IMR-90 (cell line): ENCODE results near the gene GLIS1. TPM values are rescaled to one million over a fixed set of nuclear protein-coding genes. Genes with fewer than 3 reads are reported as not detected.

Experiments used
- ATAC-seq: fragments of 200-7000 bp; cut with Tn5 transposase; 2 replicates; pipeline ENCODE4 v1.9.1; 2020; ENCODE audit warnings: low read depth, mild to moderate bottlenecking, moderate library complexity
- BruUV-seq: library from RNA; stranded (reverse); fragments of 400-500 nt; replicated peaks from 2 replicates; lab custom pipeline; 2021; lab: Mats Ljungman, UMichigan
- CTCF ChIA-PET: fragments of 300-600 bp; formaldehyde crosslinking; extraction: SDS; loops from one replicate; lab custom pipeline; 2021; ENCODE audit warnings: antibody characterized with exemption; lab: Yijun Ruan, JAX
- POLR2A ChIA-PET: fragments of 300-600 bp; sonication (Branson Sonifier 250); formaldehyde crosslinking; loops from one replicate; lab custom pipeline; 2022; ENCODE audit warnings: antibody characterized with exemption; ENCODE audit not compliant: unreplicated experiment; lab: Charles Lee
- DNase-seq: peaks from one replicate; pipeline ENCODE4 v3.0.0; 2013
- H2AFZ ChIP-seq: replicated peaks from 2 replicates; pipeline ENCODE3; 2013; ENCODE audit warnings: low read length, mild to moderate bottlenecking; ENCODE audit not compliant: poor library complexity
- H2AK5ac ChIP-seq: 2 replicates; pipeline ENCODE4 v1.6.1; 2013; ENCODE audit warnings: low read depth, low read length, inconsistent platforms
- H2AK9ac ChIP-seq: replicated peaks from 2 replicates; pipeline ENCODE3; 2013; ENCODE audit warnings: mild to moderate bottlenecking, low read depth, low read length, moderate library complexity; ENCODE audit not compliant: poor library complexity
- H2BK120ac ChIP-seq: 2 replicates; pipeline ENCODE4 v1.6.1; 2013; ENCODE audit warnings: low read depth, low read length, inconsistent platforms
- H2BK15ac ChIP-seq: 3 replicates; pipeline ENCODE4 v1.6.1; 2013; ENCODE audit warnings: low read depth, low read length, inconsistent platforms
- H2BK20ac ChIP-seq: 2 replicates; pipeline ENCODE4 v1.6.1; 2013; ENCODE audit warnings: low read depth, mild to moderate bottlenecking, inconsistent platforms, low read length, moderate library complexity
- H2BK5ac ChIP-seq: 2 replicates; pipeline ENCODE4 v1.6.1; 2013; ENCODE audit warnings: mild to moderate bottlenecking, low read depth, low read length, inconsistent platforms; ENCODE audit not compliant: poor library complexity, severe bottlenecking
- H3K14ac ChIP-seq: replicated peaks from 2 replicates; pipeline ENCODE4 v1.6.1; 2013; ENCODE audit warnings: low read depth, low read length, inconsistent platforms
- H3K18ac ChIP-seq: 2 replicates; pipeline ENCODE4 v1.6.1; 2013; ENCODE audit warnings: low read depth, low read length, control low read depth
- H3K23ac ChIP-seq: 2 replicates; pipeline ENCODE4 v1.6.1; 2013; ENCODE audit warnings: low read depth, low read length, inconsistent platforms
- H3K27ac ChIP-seq: 2 replicates; pipeline ENCODE4 v1.5.1; 2013; ENCODE audit warnings: mild to moderate bottlenecking, control low read depth, low read length; ENCODE audit not compliant: insufficient read depth
- H3K27me3 ChIP-seq: 2 replicates; pipeline ENCODE4 v1.6.1; 2013; ENCODE audit warnings: low read length; ENCODE audit not compliant: control insufficient read depth, insufficient read depth
- H3K36me3 ChIP-seq: 2 replicates; pipeline ENCODE4 v1.6.1; 2013; ENCODE audit warnings: low read length, mixed read lengths; ENCODE audit not compliant: control insufficient read depth, insufficient read depth
- H3K4ac ChIP-seq: 2 replicates; pipeline ENCODE4 v1.6.1; 2013; ENCODE audit warnings: low read depth, low read length, inconsistent platforms
- H3K4me1 ChIP-seq: 2 replicates; pipeline ENCODE4 v1.6.1; 2013; ENCODE audit warnings: low read length, mixed read lengths; ENCODE audit not compliant: control insufficient read depth, insufficient read depth
- H3K4me2 ChIP-seq: 2 replicates; pipeline ENCODE4 v1.6.1; 2013; ENCODE audit warnings: low read depth, mild to moderate bottlenecking, control low read depth, low read length, moderate library complexity
- H3K4me3 ChIP-seq: 2 replicates; pipeline ENCODE4 v1.5.1; 2013; ENCODE audit warnings: low read depth, mild to moderate bottlenecking, control low read depth, low read length, moderate library complexity; ENCODE audit not compliant: insufficient read depth
- H3K56ac ChIP-seq: 2 replicates; pipeline ENCODE4 v1.6.1; 2013; ENCODE audit warnings: low read length, inconsistent platforms; ENCODE audit not compliant: insufficient read depth; ENCODE audit errors: extremely low read depth
- H3K79me1 ChIP-seq, 2 experiments: 2 replicates each; pipeline ENCODE4 v1.6.1; 2013; ENCODE audit warnings: low read length in 2 of 2, inconsistent platforms in 1 of 2, low read depth in 1 of 2
- H3K9ac ChIP-seq: 2 replicates; pipeline ENCODE4 v1.6.1; 2013; ENCODE audit warnings: low read depth, low read length, control low read depth
- H3K9me1 ChIP-seq: 2 replicates; pipeline ENCODE4 v1.6.1; 2013; ENCODE audit warnings: low read length, inconsistent platforms; ENCODE audit not compliant: insufficient read depth
- H3K9me3 ChIP-seq: 2 replicates; pipeline ENCODE4 v1.6.1; 2013; ENCODE audit warnings: low read length; ENCODE audit not compliant: control insufficient read depth, insufficient read depth
- H4K20me1 ChIP-seq: 2 replicates; pipeline ENCODE4 v1.6.1; 2013; ENCODE audit warnings: low read length, inconsistent platforms; ENCODE audit not compliant: insufficient read depth
- H4K5ac ChIP-seq: 2 replicates; pipeline ENCODE4 v1.6.1; 2013; ENCODE audit warnings: mild to moderate bottlenecking, low read depth, low read length, control low read depth
- H4K8ac ChIP-seq, 2 experiments: 2 replicates each; pipeline ENCODE4 v1.6.1; 2013; ENCODE audit warnings: low read depth in 2 of 2, low read length in 2 of 2, control low read depth in 1 of 2, inconsistent platforms in 1 of 2
- H4K91ac ChIP-seq: 2 replicates; pipeline ENCODE4 v1.6.1; 2013; ENCODE audit warnings: low read depth, low read length, inconsistent platforms; ENCODE audit not compliant: insufficient read depth
- MAZ ChIP-seq: IDR thresholded peaks from 2 replicates; pipeline ENCODE4 v1.6.1; 2012; ENCODE audit warnings: low read depth, mild to moderate bottlenecking, low read length, improper control_type of control experiment, moderate library complexity, borderline replicate concordance
- WGBS, 2 experiments: methylation state at CpG; one replicate each; pipeline versions ENCODE4 v1.1.5 to v1.1.7; 2013; ENCODE audit warnings: missing lambda C conversion rate in 2 of 2; ENCODE audit not compliant: insufficient read length in 1 of 2; ENCODE audit errors: extremely low coverage in 2 of 2; 5-methylcytosine and 5-hydroxymethylcytosine counted together
- dilution Hi-C: fragments of 300-500 bp; cut with HindIII; formaldehyde crosslinking; loops from one replicate; pipeline ENCODE4 v1.14.3; 2018; ENCODE audit warnings: low sequenced_read_pairs; ENCODE audit not compliant: unreplicated experiment
- in situ Hi-C: fragments of 300-500 bp; cut with MboI; formaldehyde crosslinking; loops from 3 replicates; pipeline ENCODE4 v1.14.3; 2019; ENCODE audit warnings: low sequenced_read_pairs, inconsistent platforms, mixed read lengths
- intact Hi-C: fragments of 100-400 bp; cut with micrococcal nuclease; formaldehyde crosslinking; loops from 2 replicates; pipeline ENCODE4 v1.10.0; 2022
- polyA plus RNA-seq, 3 experiments: library from polyadenylated mRNA; depleted of rRNA; stranded (reverse); fragments of >200 nt; gene quantifications; 2 replicates each; pipeline ENCODE4 v1.2.3, GENCODE V29; 2012; ENCODE audit warnings: low replicate concordance in 1 of 3
- total RNA-seq: library from RNA; depleted of rRNA; stranded (reverse); fragments of >200 nt; gene quantifications from 2 replicates; pipeline ENCODE4 v1.2.3, GENCODE V29; 2012
- TF ChIP-seq, protein P1 (sequence below): fragments of 150-350 bp; IDR thresholded peaks from 2 replicates; pipeline ENCODE4 v1.6.1; 2017; ENCODE audit warnings: mild to moderate bottlenecking, antibody characterized with exemption, low read length, low read depth

Gene GLIS1
- total and polyA plus RNA-seq, 2 of the 4 experiments (the other 2 are of a cell fraction), result 0.18 to 2.3 TPM

DNA sequence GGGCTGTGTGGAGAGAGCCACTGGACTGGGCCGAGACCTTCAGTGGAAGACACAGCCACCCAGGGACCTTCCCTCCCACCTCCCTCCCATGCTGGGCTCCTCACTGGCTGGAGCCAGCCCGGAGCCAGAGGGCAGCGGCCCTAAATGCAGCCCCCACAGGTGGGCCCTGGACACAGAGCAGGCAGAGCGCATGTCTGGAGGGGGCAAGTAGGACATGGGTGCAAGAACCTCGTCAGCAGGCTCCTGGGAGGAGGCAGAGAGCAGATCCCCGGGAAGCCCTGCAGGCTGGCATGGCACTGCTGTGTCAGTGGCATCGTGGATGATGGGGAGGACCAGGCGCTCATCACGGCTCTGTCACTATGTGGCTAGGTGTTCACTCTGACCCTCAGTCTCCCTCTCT is 234.1 kb downstream of the GLIS1 start:
- Histone ChIP-seq H3K4me3 (no peak overlapping the region), H4K91ac (no peak overlapping the region), H3K4ac (no peak overlapping the region), H3K9me3 (no peaks in the 10 kb centered on the region), H3K9me1 (no peaks in the 10 kb centered on the region), H3K23ac (no peak overlapping the region), H3K9ac (no peak overlapping the region), H2AFZ (peak overlapping the region; percentile 43), H4K5ac (no peak overlapping the region), H3K4me2 (no peak overlapping the region), H3K36me3 (no peaks in the 10 kb centered on the region), H4K8ac (no peak overlapping the region), H3K27ac (no peak overlapping the region), H2BK20ac (no peak overlapping the region), H3K79me1 (no peaks in the 10 kb centered on the region), H3K27me3 (peaks cover 20% of the 10 kb centered on the region), H2BK15ac (no peak overlapping the region), H3K56ac (no peak overlapping the region), H4K20me1 (no peaks in the 10 kb centered on the region), H2AK9ac (no peak overlapping the region), H2BK120ac (no peak overlapping the region), H2AK5ac (no peak overlapping the region), H3K14ac (no peak overlapping the region), H3K18ac (no peak overlapping the region), H2BK5ac (no peak overlapping the region), H3K4me1 (peaks cover 3% of the 10 kb centered on the region; the same call in 1 of the 2 replicates)
- intact Hi-C loops, result no loop called here
- in situ Hi-C loops, result no loop called here
- ATAC-seq (no peak), DNase-seq (no peak)
- ChIA-PET POLR2A (no interaction called here), CTCF (no interaction called here)
- dilution Hi-C loops, result no loop called here
- no peak for TF ChIP-seq MAZ
- TF ChIP-seq, protein P1, sequence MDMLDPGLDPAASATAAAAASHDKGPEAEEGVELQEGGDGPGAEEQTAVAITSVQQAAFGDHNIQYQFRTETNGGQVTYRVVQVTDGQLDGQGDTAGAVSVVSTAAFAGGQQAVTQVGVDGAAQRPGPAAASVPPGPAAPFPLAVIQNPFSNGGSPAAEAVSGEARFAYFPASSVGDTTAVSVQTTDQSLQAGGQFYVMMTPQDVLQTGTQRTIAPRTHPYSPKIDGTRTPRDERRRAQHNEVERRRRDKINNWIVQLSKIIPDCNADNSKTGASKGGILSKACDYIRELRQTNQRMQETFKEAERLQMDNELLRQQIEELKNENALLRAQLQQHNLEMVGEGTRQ, result no peak
- no TSS peak for BruUV-seq
- 80% methylated on average over 2 of the region's 9 CpGs; no CpG with 5 or more reads in 1 of the 2 experiments for WGBS, 2 experiments
